HepG2 (cell line): ENCODE measurements around the gene B4GALT4. TPM values are rescaled to one million over a fixed set of nuclear protein-coding genes. Genes with fewer than 3 reads are reported as not detected.

Experiments
- ARHGAP35 ChIP-seq: sonication (generic); formaldehyde crosslinking; IDR thresholded peaks from 2 replicates; pipeline ENCODE4 v1.9.0; 2022; ENCODE audit warnings: mild to moderate bottlenecking, inconsistent platforms, moderate library complexity, missing genetic modification reagents, borderline replicate concordance
- BCL6 ChIP-seq: IDR thresholded peaks from 2 replicates; pipeline ENCODE4 v1.6.1; 2016; ENCODE audit warnings: missing genetic modification reagents, missing compliant biosample characterization
- BORCS8-MEF2B ChIP-seq: sonication (generic); formaldehyde crosslinking; IDR thresholded peaks from 2 replicates; pipeline ENCODE4 v1.8.0; 2022; ENCODE audit warnings: mild to moderate bottlenecking, missing genetic modification reagents
- EP300 ChIP-seq, 3 experiments: sonication (generic) in 1 of 3; formaldehyde crosslinking in 1 of 3; IDR thresholded peaks; 2 replicates each; pipeline versions ENCODE4 v1.5.1 to v1.6.1; 2011 to 2020; ENCODE audit warnings: low read depth in 2 of 3, low read length in 2 of 3, borderline replicate concordance in 1 of 3, improper control_type of control experiment in 1 of 3, mild to moderate bottlenecking in 1 of 3, missing genetic modification reagents in 1 of 3, moderate library complexity in 1 of 3
- HMG20B ChIP-seq: conservative IDR thresholded peaks from 2 replicates; pipeline ENCODE4 v1.6.1; 2016; ENCODE audit warnings: missing genetic modification reagents, missing compliant biosample characterization
- MEF2D ChIP-seq: sonication (generic); formaldehyde crosslinking; IDR thresholded peaks from 2 replicates; pipeline ENCODE4 v1.5.1; 2020; ENCODE audit warnings: mild to moderate bottlenecking, missing genetic modification reagents
- MIER3 ChIP-seq: IDR thresholded peaks from 2 replicates; pipeline ENCODE4 v1.6.1; 2016; ENCODE audit warnings: missing compliant biosample characterization, borderline replicate concordance
- MXI1 ChIP-seq: IDR thresholded peaks from 3 replicates; pipeline ENCODE4 v1.6.1; 2012; ENCODE audit warnings: low read depth, low read length, inconsistent platforms, borderline replicate concordance
- TBX3 ChIP-seq: fragments of 450-650 bp; IDR thresholded peaks from 2 replicates; pipeline ENCODE4 v1.6.1; 2017; ENCODE audit warnings: antibody characterized with exemption, mild to moderate bottlenecking, inconsistent platforms, borderline replicate concordance
- ZBTB8A ChIP-seq: sonication (generic); formaldehyde crosslinking; IDR thresholded peaks from 2 replicates; pipeline ENCODE4 v1.4.0; 2020; ENCODE audit warnings: mild to moderate bottlenecking, low read depth, missing genetic modification reagents, borderline replicate concordance
- ZNF205 ChIP-seq: IDR thresholded peaks from 2 replicates; pipeline ENCODE4 v1.6.1; 2018; ENCODE audit warnings: missing biosample characterization, missing genetic modification reagents
- ZNF225 ChIP-seq: sonication (generic); formaldehyde crosslinking; IDR thresholded peaks from 2 replicates; pipeline ENCODE4 v1.4.0; 2020; ENCODE audit warnings: mild to moderate bottlenecking, missing genetic modification reagents
- ZNF367 ChIP-seq: sonication (generic); formaldehyde crosslinking; IDR thresholded peaks from 2 replicates; pipeline ENCODE4 v1.4.0; 2020; ENCODE audit warnings: missing genetic modification reagents, borderline replicate concordance
- ZNF383 ChIP-seq: sonication (generic); formaldehyde crosslinking; IDR thresholded peaks from 2 replicates; pipeline ENCODE4 v1.4.0; 2020; ENCODE audit warnings: missing genetic modification reagents, mild to moderate bottlenecking, borderline replicate concordance
- ZNF557 ChIP-seq: sonication (generic); formaldehyde crosslinking; IDR thresholded peaks from 2 replicates; pipeline ENCODE4 v1.4.0; 2020; ENCODE audit warnings: missing genetic modification reagents
- ZNF878 ChIP-seq: sonication (generic); formaldehyde crosslinking; IDR thresholded peaks from 2 replicates; pipeline ENCODE4 v1.8.1; 2023; ENCODE audit warnings: mild to moderate bottlenecking, missing genetic modification reagents, moderate library complexity
- polyA plus RNA-seq, 8 experiments: library from polyadenylated mRNA; depleted of rRNA in 3 of 8; stranded (reverse) in 7 of 8; unstranded in 1 of 8; fragments of >200 nt; fragmentation: Illumina TruSeq in 4 of 8; extraction: Trizol in 4 of 8; gene quantifications; 2 replicates each; pipeline versions ENCODE4 v1.2.1 to v1.2.3, GENCODE V29; 2011 to 2016; ENCODE audit warnings: low read depth in 4 of 8, missing spikeins in 1 of 8, mixed read lengths in 1 of 8; ENCODE audit not compliant: insufficient read depth in 1 of 8
- total RNA-seq, 5 experiments: library from RNA; depleted of rRNA; stranded (reverse); fragments of >200 nt; fragmentation: Illumina TruSeq; extraction: Trizol; gene quantifications; 2 replicates each; pipeline ENCODE4 v1.2.3, GENCODE V29; 2016; ENCODE audit warnings: low read depth in 1 of 5
- TF ChIP-seq, protein P1 (sequence below): sonication (generic); formaldehyde crosslinking; IDR thresholded peaks from 2 replicates; pipeline ENCODE4 v1.4.0; 2020; ENCODE audit warnings: missing genetic modification reagents, borderline replicate concordance
- TF ChIP-seq, protein P2 (sequence below): sonication (generic); formaldehyde crosslinking; IDR thresholded peaks from 2 replicates; pipeline ENCODE4 v1.5.1; 2020; ENCODE audit warnings: missing genetic modification reagents, mild to moderate bottlenecking, borderline replicate concordance
- TF ChIP-seq, protein P3 (sequence below): sonication (generic); formaldehyde crosslinking; IDR thresholded peaks from 2 replicates; pipeline ENCODE4 v1.4.0; 2020; ENCODE audit warnings: missing genetic modification reagents, mild to moderate bottlenecking, borderline replicate concordance
- TF ChIP-seq, protein P4 (sequence below): IDR thresholded peaks from 2 replicates; pipeline ENCODE4 v1.6.1; 2016; ENCODE audit warnings: mild to moderate bottlenecking, missing biosample characterization, missing genetic modification reagents
- TF ChIP-seq, protein P5 (sequence below): sonication (generic); formaldehyde crosslinking; IDR thresholded peaks from 2 replicates; pipeline ENCODE4 v1.8.0; 2022; ENCODE audit warnings: mild to moderate bottlenecking, missing genetic modification reagents, moderate library complexity

B4GALT4 gene
- total and polyA plus RNA-seq, 2 of the 13 experiments (the other 11 are each of a cell fraction or from before 2014, with no cell fraction given) = 16.9 to 29.0 TPM

DNA sequence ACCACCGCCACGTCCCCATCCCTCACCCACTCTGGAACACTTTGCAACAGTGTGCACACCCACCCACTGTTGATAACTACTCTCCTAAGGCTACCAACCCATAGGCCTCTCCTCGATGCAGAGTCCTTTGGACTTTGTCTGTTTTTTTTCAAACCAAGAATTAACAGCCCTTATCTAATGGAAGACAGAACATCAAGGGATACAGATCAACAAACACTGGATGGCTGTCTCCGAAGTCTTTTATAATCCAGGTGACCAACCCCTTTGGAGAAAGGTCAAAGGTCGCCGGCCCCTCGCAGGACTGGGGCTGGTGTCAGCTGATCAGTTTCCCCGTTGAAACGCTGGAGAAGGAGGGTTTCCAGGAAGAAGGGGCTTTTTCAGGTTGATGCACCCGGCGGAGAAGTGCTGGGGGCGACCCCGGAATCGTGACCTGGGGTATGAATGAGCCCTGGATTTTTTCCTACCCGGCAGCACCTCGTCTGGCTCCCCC, 532 bp downstream of the B4GALT4 start (continued):
- TF ChIP-seq, protein P1, sequence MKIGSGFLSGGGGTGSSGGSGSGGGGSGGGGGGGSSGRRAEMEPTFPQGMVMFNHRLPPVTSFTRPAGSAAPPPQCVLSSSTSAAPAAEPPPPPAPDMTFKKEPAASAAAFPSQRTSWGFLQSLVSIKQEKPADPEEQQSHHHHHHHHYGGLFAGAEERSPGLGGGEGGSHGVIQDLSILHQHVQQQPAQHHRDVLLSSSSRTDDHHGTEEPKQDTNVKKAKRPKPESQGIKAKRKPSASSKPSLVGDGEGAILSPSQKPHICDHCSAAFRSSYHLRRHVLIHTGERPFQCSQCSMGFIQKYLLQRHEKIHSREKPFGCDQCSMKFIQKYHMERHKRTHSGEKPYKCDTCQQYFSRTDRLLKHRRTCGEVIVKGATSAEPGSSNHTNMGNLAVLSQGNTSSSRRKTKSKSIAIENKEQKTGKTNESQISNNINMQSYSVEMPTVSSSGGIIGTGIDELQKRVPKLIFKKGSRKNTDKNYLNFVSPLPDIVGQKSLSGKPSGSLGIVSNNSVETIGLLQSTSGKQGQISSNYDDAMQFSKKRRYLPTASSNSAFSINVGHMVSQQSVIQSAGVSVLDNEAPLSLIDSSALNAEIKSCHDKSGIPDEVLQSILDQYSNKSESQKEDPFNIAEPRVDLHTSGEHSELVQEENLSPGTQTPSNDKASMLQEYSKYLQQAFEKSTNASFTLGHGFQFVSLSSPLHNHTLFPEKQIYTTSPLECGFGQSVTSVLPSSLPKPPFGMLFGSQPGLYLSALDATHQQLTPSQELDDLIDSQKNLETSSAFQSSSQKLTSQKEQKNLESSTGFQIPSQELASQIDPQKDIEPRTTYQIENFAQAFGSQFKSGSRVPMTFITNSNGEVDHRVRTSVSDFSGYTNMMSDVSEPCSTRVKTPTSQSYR = no peak
- TF ChIP-seq, protein P2, sequence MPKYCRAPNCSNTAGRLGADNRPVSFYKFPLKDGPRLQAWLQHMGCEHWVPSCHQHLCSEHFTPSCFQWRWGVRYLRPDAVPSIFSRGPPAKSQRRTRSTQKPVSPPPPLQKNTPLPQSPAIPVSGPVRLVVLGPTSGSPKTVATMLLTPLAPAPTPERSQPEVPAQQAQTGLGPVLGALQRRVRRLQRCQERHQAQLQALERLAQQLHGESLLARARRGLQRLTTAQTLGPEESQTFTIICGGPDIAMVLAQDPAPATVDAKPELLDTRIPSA = no peak
- TF ChIP-seq, protein P3, sequence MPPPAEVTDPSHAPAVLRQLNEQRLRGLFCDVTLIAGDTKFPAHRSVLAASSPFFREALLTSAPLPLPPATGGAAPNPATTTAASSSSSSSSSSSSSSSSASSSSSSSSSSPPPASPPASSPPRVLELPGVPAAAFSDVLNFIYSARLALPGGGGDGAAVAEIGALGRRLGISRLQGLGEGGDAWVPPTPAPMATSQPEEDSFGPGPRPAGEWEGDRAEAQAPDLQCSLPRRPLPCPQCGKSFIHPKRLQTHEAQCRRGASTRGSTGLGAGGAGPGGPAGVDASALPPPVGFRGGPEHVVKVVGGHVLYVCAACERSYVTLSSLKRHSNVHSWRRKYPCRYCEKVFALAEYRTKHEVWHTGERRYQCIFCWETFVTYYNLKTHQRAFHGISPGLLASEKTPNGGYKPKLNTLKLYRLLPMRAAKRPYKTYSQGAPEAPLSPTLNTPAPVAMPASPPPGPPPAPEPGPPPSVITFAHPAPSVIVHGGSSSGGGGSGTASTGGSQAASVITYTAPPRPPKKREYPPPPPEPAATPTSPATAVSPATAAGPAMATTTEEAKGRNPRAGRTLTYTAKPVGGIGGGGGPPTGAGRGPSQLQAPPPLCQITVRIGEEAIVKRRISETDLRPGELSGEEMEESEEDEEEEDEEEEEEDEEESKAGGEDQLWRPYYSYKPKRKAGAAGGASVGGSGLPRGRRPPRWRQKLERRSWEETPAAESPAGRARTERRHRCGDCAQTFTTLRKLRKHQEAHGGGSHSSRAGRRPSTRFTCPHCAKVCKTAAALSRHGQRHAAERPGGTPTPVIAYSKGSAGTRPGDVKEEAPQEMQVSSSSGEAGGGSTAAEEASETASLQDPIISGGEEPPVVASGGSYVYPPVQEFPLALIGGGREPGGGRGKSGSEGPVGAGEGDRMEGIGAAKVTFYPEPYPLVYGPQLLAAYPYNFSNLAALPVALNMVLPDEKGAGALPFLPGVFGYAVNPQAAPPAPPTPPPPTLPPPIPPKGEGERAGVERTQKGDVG (CRISPR knock-in tag) = no peak
- TF ChIP-seq MEF2D (CRISPR knock-in tag) (0 out of 2 replicates have a peak, but pooled peaks have one; percentile 13), BORCS8-MEF2B (no peak), ZNF225 (CRISPR knock-in tag) (no peak), EP300 (IDR thresholded peaks at IDR 0.05; ENCODE audit: low read depth in 2 of 2, low read length in 2 of 2) (peak in 1 of 2 experiments; percentile 52; a peak in 1 of 4 replicates), EP300 (CRISPR knock-in tag; IDR thresholded peaks at IDR 0.05; ENCODE audit: borderline replicate concordance) (no peak), ZBTB8A (CRISPR knock-in tag) (no peak), TBX3 (no peak), MXI1 (0 out of 3 replicates have a peak, but pooled peaks have one; percentile 1), BCL6 (peak; percentile 14; the same call in 1 of the 2 replicates), ZNF367 (CRISPR knock-in tag) (no peak), ZNF878 (CRISPR knock-in tag) (0 out of 2 replicates have a peak, but pooled peaks have one; percentile 27), ZNF383 (CRISPR knock-in tag) (0 out of 2 replicates have a peak, but pooled peaks have one; percentile 23), ARHGAP35 (CRISPR knock-in tag) (no peak), MIER3 (CRISPR knock-in tag) (no peak), HMG20B (CRISPR knock-in tag) (no peak), ZNF557 (CRISPR knock-in tag) (no peak), ZNF205 (CRISPR knock-in tag) (no peak)
- TF ChIP-seq, protein P4, sequence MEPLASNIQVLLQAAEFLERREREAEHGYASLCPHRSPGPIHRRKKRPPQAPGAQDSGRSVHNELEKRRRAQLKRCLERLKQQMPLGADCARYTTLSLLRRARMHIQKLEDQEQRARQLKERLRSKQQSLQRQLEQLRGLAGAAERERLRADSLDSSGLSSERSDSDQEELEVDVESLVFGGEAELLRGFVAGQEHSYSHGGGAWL = no peak
- TF ChIP-seq, protein P5, sequence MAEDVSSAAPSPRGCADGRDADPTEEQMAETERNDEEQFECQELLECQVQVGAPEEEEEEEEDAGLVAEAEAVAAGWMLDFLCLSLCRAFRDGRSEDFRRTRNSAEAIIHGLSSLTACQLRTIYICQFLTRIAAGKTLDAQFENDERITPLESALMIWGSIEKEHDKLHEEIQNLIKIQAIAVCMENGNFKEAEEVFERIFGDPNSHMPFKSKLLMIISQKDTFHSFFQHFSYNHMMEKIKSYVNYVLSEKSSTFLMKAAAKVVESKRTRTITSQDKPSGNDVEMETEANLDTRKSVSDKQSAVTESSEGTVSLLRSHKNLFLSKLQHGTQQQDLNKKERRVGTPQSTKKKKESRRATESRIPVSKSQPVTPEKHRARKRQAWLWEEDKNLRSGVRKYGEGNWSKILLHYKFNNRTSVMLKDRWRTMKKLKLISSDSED (CRISPR knock-in tag) = no peak
